CD4-positive, alpha-beta T cell treated with Interleukin-10 for 1 hour (primary cell): ENCODE results near the gene ZNF224.

ENCODE experiments used
- DNase-seq: peaks from one replicate; pipeline ENCODE4 v3.0.0-alpha.2; 2020

ZNF224 gene

GRCh38 chr19:44141191-44142058, 47.3 kb downstream of the ZNF224 start, which contains the start of gene ZNF234:
Gene ZNF234, plus strand, starts transcription at chr19:44141554. Its CDS starts 3,079 bp downstream, at chr19:44144633.
- DNase-seq: peak; percentile 82

DNA sequence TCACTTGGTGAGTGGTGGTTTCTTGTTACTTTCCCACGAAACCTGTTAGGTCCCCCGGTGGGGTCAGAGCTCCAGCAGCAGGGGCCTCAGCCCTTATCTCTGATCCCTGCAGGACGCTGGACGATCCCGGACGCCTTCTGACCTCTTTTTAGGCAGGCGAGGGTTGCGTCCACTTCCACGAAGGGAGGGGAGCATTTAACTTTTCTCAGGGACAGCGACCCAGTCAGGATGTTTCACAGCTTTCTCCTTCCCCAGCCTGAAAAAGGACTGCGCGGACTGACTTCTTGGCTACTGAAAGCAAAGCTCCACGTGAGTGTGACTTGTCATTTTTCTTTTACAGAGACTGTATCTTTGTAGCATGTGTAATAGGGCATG, 47.9 kb downstream of the ZNF224 start:
- no peak for DNase-seq

DNA sequence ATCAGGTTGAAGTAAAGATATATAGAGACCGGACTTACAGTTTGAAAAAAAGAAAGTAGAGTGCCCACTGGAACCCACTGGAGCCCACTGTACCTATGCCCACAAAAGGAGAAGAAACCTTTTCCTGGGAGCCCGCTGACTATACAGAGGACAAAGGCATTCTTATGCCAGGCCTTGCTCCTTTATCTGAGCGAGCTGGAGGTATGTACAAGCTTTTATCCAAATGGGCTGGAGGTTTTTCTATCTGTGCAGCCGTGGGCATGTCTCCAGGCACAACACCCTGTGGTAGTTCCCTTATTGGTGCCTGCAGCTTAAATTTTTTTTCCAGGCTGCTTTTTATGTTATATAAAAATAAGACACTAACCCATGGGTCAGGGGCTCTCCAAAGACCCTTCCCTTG, 55.6 kb downstream of the ZNF224 start:
- no peak for DNase-seq

GRCh38 chr19:44151491-44151890, 57.3 kb downstream of the ZNF224 start:
- no peak for DNase-seq

DNA sequence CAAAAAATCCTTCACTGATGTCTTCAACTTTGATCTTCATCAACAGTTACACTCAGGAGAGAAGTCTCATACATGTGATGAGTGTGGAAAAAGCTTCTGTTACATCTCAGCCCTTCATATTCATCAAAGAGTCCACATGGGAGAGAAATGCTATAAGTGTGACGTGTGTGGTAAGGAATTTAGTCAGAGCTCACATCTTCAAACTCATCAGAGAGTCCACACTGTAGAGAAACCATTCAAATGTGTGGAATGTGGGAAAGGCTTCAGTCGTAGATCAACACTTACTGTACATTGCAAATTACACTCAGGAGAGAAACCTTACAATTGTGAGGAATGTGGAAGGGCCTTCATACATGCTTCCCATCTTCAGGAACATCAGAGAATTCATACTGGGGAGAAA, 62.3 kb downstream of the ZNF224 start:
- no peak for DNase-seq
